Right lobe of liver (tissue), 4 donors: ENCODE results near the gene PCDHA1.

Source experiments
- CTCF ChIP-seq, 4 donors: fragments of 200-600 bp in 3 of 4; fragments of 450-650 bp in 1 of 4; IDR thresholded peaks; one replicate each; pipeline versions ENCODE4 v1.5.1 to v1.8.0; 2016 to 2022; ENCODE audit warnings: antibody characterized with exemption in 4 of 4, mild to moderate bottlenecking in 2 of 4
- POLR2A ChIP-seq: fragments of 450-650 bp; IDR thresholded peaks from one replicate; pipeline ENCODE4 v1.6.1; 2017; ENCODE audit warnings: antibody characterized with exemption, mild to moderate bottlenecking
- donor health status: DM: no; HTN: no; CAD: no.
- donor health status: DM: no; HTN: no; CAD: no.
- donor health status: DM: no; HTN: yes; CAD: no.

- TF ChIP-seq CTCF (IDR thresholded peaks at IDR 0.05) (no peak), POLR2A (no peak)
Measured at GRCh38 chr5:141041427-141041785, 255.5 kb downstream of the PCDHA1 start.
